ENCODE data around the gene AMN. TPM values are rescaled to one million over a fixed set of nuclear protein-coding genes. Genes with fewer than 3 reads are reported as not detected.

The AMN gene
- total RNA-seq, 1 donor from 2014 or later = 0.06 TPM

- no peak overlapping the region for H3K4me3 ChIP-seq (ENCODE audit: low read depth, low read length)
- no peak for DNase-seq (ENCODE audit: low read depth)
- TF ChIP-seq CTCF (conservative IDR thresholded peaks at IDR 0.05; ENCODE audit: low read depth, low read length) = peak; percentile 2
Measured at GRCh38 chr14:102913341-102914211, 8.9 kb upstream of the AMN start.

GRCh38 chr14:102914474-102915291 lies 7.8 kb upstream of the AMN start:
- no peak overlapping the region for H3K4me3 ChIP-seq (ENCODE audit: low read depth, low read length)
- no peak for TF ChIP-seq CTCF (conservative IDR thresholded peaks at IDR 0.05; ENCODE audit: low read depth, low read length)
- DNase-seq (ENCODE audit: low read depth) = no peak

- DNase-seq (ENCODE audit: low read depth) = no peak
- no peak for TF ChIP-seq CTCF (conservative IDR thresholded peaks at IDR 0.05; ENCODE audit: low read depth, low read length)
- H3K4me3 ChIP-seq (ENCODE audit: low read depth, low read length) = no peak overlapping the region
Measured at GRCh38 chr14:102915292-102916110, 7.0 kb upstream of the AMN start.

- TF ChIP-seq CTCF (conservative IDR thresholded peaks at IDR 0.05; ENCODE audit: low read depth, low read length) = no peak
- no peak overlapping the region for H3K4me3 ChIP-seq (ENCODE audit: low read depth, low read length)
- no peak for DNase-seq (ENCODE audit: low read depth)
Measured at GRCh38 chr14:102916347-102917055, 6.0 kb upstream of the AMN start.

GRCh38 chr14:102917056-102917385 lies 5.4 kb upstream of the AMN start:
- H3K4me3 ChIP-seq (ENCODE audit: low read depth, low read length) = no peak overlapping the region
- DNase-seq (ENCODE audit: low read depth) = no peak
- no peak for TF ChIP-seq CTCF (conservative IDR thresholded peaks at IDR 0.05; ENCODE audit: low read depth, low read length)

- peak; percentile 69 for TF ChIP-seq CTCF (conservative IDR thresholded peaks at IDR 0.05; ENCODE audit: low read depth, low read length)
- no peak for DNase-seq (ENCODE audit: low read depth)
- H3K4me3 ChIP-seq (ENCODE audit: low read depth, low read length) = no peak overlapping the region
Measured at GRCh38 chr14:102917469-102918211, 4.8 kb upstream of the AMN start.

All from epithelial cell of proximal tubule (primary cell).